NT2/D1 (cell line): ENCODE results near the gene TM4SF1.

Experiments used
- SUZ12 ChIP-seq: IDR thresholded peaks from 2 replicates; pipeline ENCODE4 v1.6.1; 2011; ENCODE audit not compliant: insufficient read length, insufficient read depth; ENCODE audit errors: extremely low read depth
- YY1 ChIP-seq: IDR thresholded peaks from 2 replicates; pipeline ENCODE4 v1.6.1; 2011; ENCODE audit not compliant: insufficient read length, insufficient read depth
- ZNF274 ChIP-seq: IDR thresholded peaks from 2 replicates; pipeline ENCODE4 v1.6.1; 2011; ENCODE audit warnings: mild to moderate bottlenecking, low read depth, low read length

DNA sequence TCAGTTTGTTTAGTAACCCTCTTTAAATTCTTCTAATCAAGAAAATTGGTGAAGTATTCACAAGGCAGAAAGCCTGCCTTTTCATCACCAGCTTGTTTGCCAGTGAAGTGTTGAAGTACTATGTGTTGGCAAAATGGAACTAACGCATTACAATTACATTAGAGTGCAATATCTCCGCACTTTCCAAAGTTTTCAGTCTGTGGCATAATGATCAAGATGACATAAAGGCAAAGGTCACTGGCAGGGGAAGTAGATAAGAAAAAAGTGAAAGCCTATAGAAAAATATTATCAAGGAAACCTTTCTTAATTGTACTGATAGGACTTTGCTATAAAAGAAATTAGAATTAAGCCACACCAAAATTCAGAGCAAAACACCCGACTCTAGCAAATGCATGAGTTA, 25.0 kb upstream of the TM4SF1 start:
- TF ChIP-seq YY1, result no peak
- no peak for TF ChIP-seq ZNF274
- TF ChIP-seq SUZ12, result no peak
